Fibroblast of lung (primary cell): ENCODE measurements around the gene BUD13.

Experiments
- CTCF ChIP-seq, 2 donors: IDR thresholded peaks in 1 of 2; conservative IDR thresholded peaks in 1 of 2; 1 replicate in 1 of 2; 2 replicates in 1 of 2; pipeline ENCODE4 v1.5.1; 2011 to 2012; ENCODE audit warnings: low read length in 2 of 2, control low read depth in 1 of 2, inconsistent platforms in 1 of 2, low read depth in 1 of 2, mild to moderate bottlenecking in 1 of 2
- EZH2 ChIP-seq: IDR thresholded peaks from 2 replicates; pipeline ENCODE4 v1.5.1; 2012; ENCODE audit warnings: low read length, control low read depth, mild to moderate bottlenecking; ENCODE audit errors: missing control alignments

DNA sequence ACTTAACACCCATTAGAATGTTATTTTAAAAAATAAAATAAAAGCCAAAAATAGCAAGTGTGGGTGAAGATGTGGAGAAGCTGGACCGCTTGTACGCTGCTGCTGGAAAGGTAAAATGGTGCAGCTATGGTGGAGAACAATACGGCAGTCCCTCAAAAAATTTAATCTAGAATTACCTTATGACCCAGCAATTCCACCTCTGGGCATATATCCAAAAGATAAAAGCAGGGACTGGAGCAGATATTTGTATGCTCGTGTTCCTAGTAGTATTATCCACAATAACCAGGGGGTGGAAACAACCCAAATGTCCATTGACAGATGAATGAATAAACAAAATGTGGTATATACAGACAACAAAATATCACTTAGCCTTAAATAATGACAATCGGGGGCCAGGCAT lies 25.0 kb upstream of the BUD13 start:
- TF ChIP-seq CTCF (conservative IDR thresholded peaks at IDR 0.05 in 1 of 2, IDR thresholded peaks at IDR 0.05 in 1 of 2; ENCODE audit: low read depth in 1 of 2, low read length in 2 of 2) (no peak), EZH2 (no peak)
